Prostate gland (tissue), 2 donors: ENCODE measurements around the gene SPRED3. TPM values are rescaled to one million over a fixed set of nuclear protein-coding genes. Genes with fewer than 3 reads are reported as not detected.

Experiments used
- DNase-seq: peaks from one replicate; pipeline ENCODE4 v3.0.0-alpha.2; 2019; ENCODE audit warnings: low spot score
- H3K27ac ChIP-seq, 2 donors: fragments of 200-600 bp; sonication (generic); 2 replicates each; pipeline ENCODE4 v1.5.1; 2017 to 2019
- H3K27me3 ChIP-seq: fragments of 200-600 bp; sonication (generic); replicated peaks from 2 replicates; pipeline ENCODE4 v1.5.1; 2019; ENCODE audit not compliant: insufficient read depth
- H3K36me3 ChIP-seq, 2 donors: fragments of 200-600 bp; sonication (generic); 1 replicate in 1 of 2; 2 replicates in 1 of 2; pipeline versions ENCODE4 v1.5.1 to v1.8.1; 2017 to 2019
- H3K4me1 ChIP-seq: fragments of 200-600 bp; sonication (generic); replicated peaks from 2 replicates; pipeline ENCODE4 v1.5.1; 2019
- H3K4me3 ChIP-seq, 2 donors: fragments of 200-600 bp; sonication (generic); 2 replicates each; pipeline ENCODE4 v1.5.1; 2017 to 2019
- H3K9me3 ChIP-seq: fragments of 200-600 bp; sonication (generic); 2 replicates; pipeline ENCODE4 v1.5.1; 2017
- CTCF ChIP-seq, 4 experiments: fragments of 200-600 bp in 2 of 4; fragments of 450-650 bp in 2 of 4; sonication (generic) in 2 of 4; IDR thresholded peaks; 1 replicate in 3 of 4; 2 replicates in 1 of 4; pipeline ENCODE4 v1.5.1; 2016 to 2019; ENCODE audit warnings: antibody characterized with exemption in 4 of 4, mild to moderate bottlenecking in 2 of 4, moderate library complexity in 2 of 4
- POLR2A ChIP-seq: fragments of 450-650 bp; IDR thresholded peaks from one replicate; pipeline ENCODE4 v1.6.1; 2016; ENCODE audit warnings: antibody characterized with exemption, mild to moderate bottlenecking
- POLR2AphosphoS5 ChIP-seq: sonication (generic); formaldehyde crosslinking; IDR thresholded peaks from one replicate; pipeline ENCODE4 v1.6.1; 2017; ENCODE audit warnings: antibody characterized with exemption
- WGBS: methylation state at CpG from one replicate; pipeline ENCODE4 v1.1.5; 2018; 5-methylcytosine and 5-hydroxymethylcytosine counted together
- intact Hi-C: fragments of 100-400 bp; cut with DNase I; formaldehyde crosslinking; loops from one replicate; pipeline ENCODE4 v1.14.2; 2022
- total RNA-seq, 2 donors: library from RNA; depleted of rRNA; stranded (reverse); fragments of >200 nt; gene quantifications; one replicate each; pipeline ENCODE4 v1.1.0, GENCODE V29; 2016

Gene SPRED3
- total RNA-seq, 2 donors from 2014 or later, result 0.82 to 3.3 TPM

- no peak for TF ChIP-seq POLR2AphosphoS5
- no peak for TF ChIP-seq POLR2A
- no peak for TF ChIP-seq CTCF (IDR thresholded peaks at IDR 0.05)
- Histone ChIP-seq H3K4me1 (peaks cover 5% of the 10 kb centered on the region), H3K36me3 (peaks cover 0 to 4% of the 10 kb centered on the region in 2 donors), H3K4me3 (peak overlapping the region; percentile 32 to 38), H3K27ac (peak overlapping the region; percentile 55 to 74), H3K27me3 (no peaks in the 10 kb centered on the region), H3K9me3 (no peaks in the 10 kb centered on the region)
- intact Hi-C loops, result no loop called here
- DNase-seq, result no peak
- WGBS, result 11% methylated on average over 28 of the region's 28 CpGs
Measured at GRCh38 chr19:38389101-38389925, 816 bp downstream of the SPRED3 start.

- intact Hi-C loops, result no loop called here
- H3K4me3 ChIP-seq, result no peak overlapping the region
- H3K9me3 ChIP-seq, result no peaks in the 10 kb centered on the region
- H3K36me3 ChIP-seq, result no peaks in the 10 kb centered on the region
- no peak for TF ChIP-seq POLR2AphosphoS5
- no peak for TF ChIP-seq POLR2A
- no peak for TF ChIP-seq CTCF (IDR thresholded peaks at IDR 0.05)
- H3K27me3 ChIP-seq, result no peaks in the 10 kb centered on the region
- DNase-seq, result no peak
- H3K27ac ChIP-seq, result no peak overlapping the region
- peaks cover 5% of the 10 kb centered on the region for H3K4me1 ChIP-seq
- WGBS, result 67% methylated on average over 22 of the region's 22 CpGs
Measured at GRCh38 chr19:38389957-38390924, 1.7 kb downstream of the SPRED3 start.

- WGBS, result 57% methylated on average over 8 of the region's 8 CpGs
- Histone ChIP-seq H3K27ac (no peak overlapping the region), H3K4me3 (no peak overlapping the region), H3K36me3 (no peaks in the 10 kb centered on the region), H3K9me3 (no peaks in the 10 kb centered on the region), H3K4me1 (peaks cover 5% of the 10 kb centered on the region), H3K27me3 (peaks cover 10% of the 10 kb centered on the region)
- intact Hi-C loops, result no loop called here
- no peak for TF ChIP-seq CTCF (IDR thresholded peaks at IDR 0.05)
- no peak for DNase-seq
Measured at GRCh38 chr19:38391911-38392464, 3.5 kb downstream of the SPRED3 start.

GRCh38 chr19:38392707-38393308, 4.3 kb downstream of the SPRED3 start:
- no peak overlapping the region for H3K27ac ChIP-seq
- no peaks in the 10 kb centered on the region for H3K9me3 ChIP-seq
- 81% methylated on average over 6 of the region's 6 CpGs for WGBS
- H3K4me1 ChIP-seq, result peaks cover 5% of the 10 kb centered on the region
- H3K27me3 ChIP-seq, result peaks cover 10% of the 10 kb centered on the region
- no peak for DNase-seq
- H3K4me3 ChIP-seq, result no peak overlapping the region
- intact Hi-C loops, result no loop called here
- no peaks in the 10 kb centered on the region for H3K36me3 ChIP-seq
- TF ChIP-seq POLR2AphosphoS5 (no peak), POLR2A (no peak), CTCF (IDR thresholded peaks at IDR 0.05) (no peak)
